K562 (cell line): ENCODE results near the gene CEP57. TPM values are rescaled to one million over a fixed set of nuclear protein-coding genes. Genes with fewer than 3 reads are reported as not detected.
A peak's percentile ranks its signal among the peaks of the same experiment; 100 is the strongest.

Experiments
- BHLHE40 ChIP-seq: IDR thresholded peaks from 2 replicates; pipeline ENCODE4 v1.6.1; 2011; ENCODE audit warnings: low read length, improper control_type of control experiment
- CHD1 ChIP-seq: fragments of 200-600 bp; sonication (generic); IDR thresholded peaks from one replicate; pipeline ENCODE4 v1.6.1; 2012; ENCODE audit warnings: mild to moderate bottlenecking, moderate library complexity, low read length, inconsistent platforms
- E4F1 ChIP-seq: fragments of 250-450 bp; sonication (Bioruptor Pico); IDR thresholded peaks from 2 replicates; pipeline ENCODE4 v1.5.0; 2021; ENCODE audit warnings: mild to moderate bottlenecking, borderline replicate concordance
- HMBOX1 ChIP-seq: sonication (generic); IDR thresholded peaks from 2 replicates; pipeline ENCODE4 v1.6.1; 2016
- MNT ChIP-seq, 2 experiments: fragments of 450-650 bp; conservative IDR thresholded peaks; 2 replicates each; pipeline ENCODE4 v1.6.1; 2017; ENCODE audit warnings: mild to moderate bottlenecking in 2 of 2, moderate library complexity in 2 of 2
- NKRF ChIP-seq: fragments of 450-650 bp; IDR thresholded peaks from 2 replicates; pipeline ENCODE4 v1.6.1; 2016; ENCODE audit warnings: borderline replicate concordance
- SAP30 ChIP-seq: fragments of 200-600 bp; sonication (generic); IDR thresholded peaks from 2 replicates; pipeline ENCODE4 v1.6.1; 2012; ENCODE audit warnings: borderline replicate concordance, low read depth, mild to moderate bottlenecking, moderate library complexity, low read length, control low read depth, inconsistent platforms; ENCODE audit not compliant: insufficient read depth, poor library complexity, severe bottlenecking
- TEAD1 ChIP-seq, 2 experiments: fragments of 450-650 bp in 1 of 2; sonication (generic) in 1 of 2; formaldehyde crosslinking; IDR thresholded peaks; 2 replicates each; pipeline versions ENCODE4 v1.4.0 to v1.8.0; 2020 to 2022; ENCODE audit warnings: mild to moderate bottlenecking in 2 of 2, missing genetic modification reagents in 1 of 2
- UBTF ChIP-seq, 2 experiments: IDR thresholded peaks; 2 replicates each; pipeline ENCODE4 v1.6.1; 2012; ENCODE audit warnings: improper control_type of control experiment in 2 of 2, low read depth in 2 of 2, low read length in 2 of 2, borderline replicate concordance in 1 of 2
- USF2 ChIP-seq: sonication (generic); formaldehyde crosslinking; IDR thresholded peaks from 2 replicates; pipeline ENCODE4 v1.5.0; 2020; ENCODE audit warnings: missing genetic modification reagents
- ZBTB8A ChIP-seq: fragments of 450-650 bp; IDR thresholded peaks from 2 replicates; pipeline ENCODE4 v1.6.1; 2018; ENCODE audit warnings: mild to moderate bottlenecking, moderate library complexity; ENCODE audit not compliant: partially characterized antibody
- ZNF146 ChIP-seq: IDR thresholded peaks from one replicate; pipeline ENCODE4 v1.6.1; 2018; ENCODE audit warnings: missing compliant biosample characterization; ENCODE audit not compliant: unreplicated experiment
- ZNF324 ChIP-seq: fragments of 250-450 bp; sonication (Bioruptor Pico); IDR thresholded peaks from 2 replicates; pipeline ENCODE4 v1.4.0; 2020; ENCODE audit warnings: mild to moderate bottlenecking
- ZNF668 ChIP-seq: fragments of 250-450 bp; sonication (Bioruptor Pico); IDR thresholded peaks from 2 replicates; pipeline ENCODE4 v1.8.0; 2022; ENCODE audit warnings: mild to moderate bottlenecking, inconsistent platforms
- polyA plus RNA-seq, 8 experiments: library from polyadenylated mRNA; depleted of rRNA in 4 of 8; stranded (reverse) in 5 of 8; unstranded in 3 of 8; fragments of >200 nt; fragmentation: Nextera tagmentation in 2 of 8; fragmentation: Illumina TruSeq in 1 of 8; extraction: Ambion mirVana in 2 of 8; extraction: Trizol in 1 of 8; gene quantifications; 2 replicates each; pipeline versions ENCODE4 v1.2.1 to v1.2.3, GENCODE V29; 2011 to 2014; ENCODE audit warnings: inconsistent platforms in 1 of 8, missing spikeins in 1 of 8
- total RNA-seq, 7 experiments: library from RNA; depleted of rRNA in 6 of 7; stranded (reverse); fragments of >200 nt in 6 of 7; fragmentation: Illumina TruSeq in 2 of 7; extraction: Trizol in 2 of 7; gene quantifications; 2 replicates each; pipeline versions ENCODE4 v1.2.1 to v1.2.3, GENCODE V29; 2011 to 2021; ENCODE audit warnings: low replicate concordance in 1 of 7

CEP57 gene
- total and polyA plus RNA-seq, 9 of the 15 experiments (the other 6 are each of a cell fraction or from before 2014, with no cell fraction given) = 25.1 to 88.1 (median 65.2) TPM

- TF ChIP-seq SAP30 (peak; percentile 53), ZNF324 (CRISPR knock-in tag) (peak; percentile 11; the same call in 1 of the 2 replicates), ZBTB8A (no peak), UBTF (IDR thresholded peaks at IDR 0.05; ENCODE audit: borderline replicate concordance in 1 of 2, low read depth in 2 of 2, low read length in 2 of 2) (0 out of 4 replicates have a peak, but pooled peaks of 1 of the 2 experiments have one; percentile 53), BHLHE40 (0 out of 2 replicates have a peak, but pooled peaks have one; percentile 34), MNT (conservative IDR thresholded peaks at IDR 0.05) (peak; percentile 16 to 53; a peak in 3 of 4 replicates), HMBOX1 (peak; percentile 97), USF2 (CRISPR knock-in tag) (peak; percentile 86), ZNF146 (no peak), CHD1 (peak; percentile 90), E4F1 (CRISPR knock-in tag) (no peak), NKRF (peak; percentile 26; the same call in 1 of the 2 replicates), ZNF668 (0 out of 2 replicates have a peak, but pooled peaks have one; percentile 24), TEAD1 (CRISPR knock-in tag; IDR thresholded peaks at IDR 0.05) (0 out of 4 replicates have a peak, but pooled peaks of 1 of the 2 experiments have one; percentile 42)
Observed at GRCh38 chr11:95790933-95791708, 823 bp downstream of the CEP57 start (continued).
